ENCODE measurements around the gene TMEM223.
A peak's percentile ranks its signal among the peaks of the same experiment; 100 is the strongest.
"Not testable (repeated sequence)": the region's sequence is repeated elsewhere in the genome, so short reads cannot be mapped to it uniquely, and the experiment has no call there.

The TMEM223 gene

GRCh38 chr11:62753736-62754603 lies 37.8 kb downstream of the TMEM223 start, which contains the start of gene ZBTB3:
Gene ZBTB3, minus strand, starts transcription at chr11:62754160. Its CDS starts 496 bp downstream, at chr11:62753664.
- DNase-seq (ENCODE audit: low read depth in 2 of 2) = peak; percentile 86 to 95

GRCh38 chr11:62752994-62753735 lies 38.6 kb downstream of the TMEM223 start:
- no peak for DNase-seq (ENCODE audit: low read depth in 2 of 2)

GRCh38 chr11:62752177-62752785 lies 39.5 kb downstream of the TMEM223 start:
- DNase-seq (ENCODE audit: low read depth in 2 of 2) = no peak

- DNase-seq (ENCODE audit: low read depth in 2 of 2) = not testable (repeated sequence)
These were observed 41.9 kb downstream of the TMEM223 start for GRCh38 chr11:62749931-62750330.

GRCh38 chr11:62747475-62748160 lies 44.2 kb downstream of the TMEM223 start:
- no peak for DNase-seq (ENCODE audit: low read depth in 2 of 2)

Measured in stimulated activated CD8-positive, alpha-beta memory T cell treated with anti-CD3 and anti-CD28 coated beads, Interleukin-15, amount 100 ng/mL, for 4 hours (primary cell).